ENCODE results near the gene FIGNL2. TPM values are rescaled to one million over a fixed set of nuclear protein-coding genes. Genes with fewer than 3 reads are reported as not detected.
"Not testable (repeated sequence)": the region's sequence is repeated elsewhere in the genome, so short reads cannot be mapped to it uniquely, and the experiment has no call there.

FIGNL2 gene
- total RNA-seq, 4 donors from 2014 or later, result not detected

DNA sequence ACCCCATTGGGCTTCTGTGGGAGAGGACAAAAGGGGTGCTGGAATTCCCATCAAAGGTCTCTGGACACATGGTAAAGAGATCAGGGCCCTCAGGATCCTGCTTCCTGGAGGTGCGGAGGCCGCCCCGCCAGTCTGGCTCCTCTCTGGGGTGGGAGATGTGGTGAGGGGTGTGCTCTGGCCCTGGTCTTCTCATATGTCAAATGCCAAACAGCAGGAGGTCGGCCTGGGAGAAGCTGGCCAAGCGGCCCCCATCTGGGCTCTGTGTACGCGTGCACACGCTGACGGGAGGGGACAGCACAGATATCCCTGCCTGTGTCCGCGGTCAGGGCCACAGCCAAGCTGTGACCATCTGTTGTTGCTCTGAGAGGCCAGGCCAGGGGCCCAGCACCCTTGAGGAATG is 14.1 kb downstream of the FIGNL2 start:
- H3K4me3 ChIP-seq, result no peak overlapping the region
- WGBS, 2 donors (ENCODE audit: low coverage in 1 of 2), result 86% methylated on average over 11 of the region's 11 CpGs; no CpG with 5 or more reads in 1 of the 2 donors
- no peaks in the 10 kb centered on the region for H3K9me3 ChIP-seq
- no peak for TF ChIP-seq POLR2A (IDR thresholded peaks at IDR 0.05)
- TF ChIP-seq, protein P1, sequence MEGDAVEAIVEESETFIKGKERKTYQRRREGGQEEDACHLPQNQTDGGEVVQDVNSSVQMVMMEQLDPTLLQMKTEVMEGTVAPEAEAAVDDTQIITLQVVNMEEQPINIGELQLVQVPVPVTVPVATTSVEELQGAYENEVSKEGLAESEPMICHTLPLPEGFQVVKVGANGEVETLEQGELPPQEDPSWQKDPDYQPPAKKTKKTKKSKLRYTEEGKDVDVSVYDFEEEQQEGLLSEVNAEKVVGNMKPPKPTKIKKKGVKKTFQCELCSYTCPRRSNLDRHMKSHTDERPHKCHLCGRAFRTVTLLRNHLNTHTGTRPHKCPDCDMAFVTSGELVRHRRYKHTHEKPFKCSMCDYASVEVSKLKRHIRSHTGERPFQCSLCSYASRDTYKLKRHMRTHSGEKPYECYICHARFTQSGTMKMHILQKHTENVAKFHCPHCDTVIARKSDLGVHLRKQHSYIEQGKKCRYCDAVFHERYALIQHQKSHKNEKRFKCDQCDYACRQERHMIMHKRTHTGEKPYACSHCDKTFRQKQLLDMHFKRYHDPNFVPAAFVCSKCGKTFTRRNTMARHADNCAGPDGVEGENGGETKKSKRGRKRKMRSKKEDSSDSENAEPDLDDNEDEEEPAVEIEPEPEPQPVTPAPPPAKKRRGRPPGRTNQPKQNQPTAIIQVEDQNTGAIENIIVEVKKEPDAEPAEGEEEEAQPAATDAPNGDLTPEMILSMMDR (IDR thresholded peaks at IDR 0.05), result no peak
- TF ChIP-seq EP300 (IDR thresholded peaks at IDR 0.05; ENCODE audit: low read depth), result no peak
- TF ChIP-seq POLR2AphosphoS5 (IDR thresholded peaks at IDR 0.05), result no peak
- H3K27ac ChIP-seq, result no peak overlapping the region
- in situ Hi-C loops (cut with MboI; ENCODE audit: low pct_ligation_motif_present in 1 of 4, low pct_unique_long_range_greater_than_20kb in 1 of 4, low sequenced_read_pairs in 3 of 4), result no loop called here
- no peaks in the 10 kb centered on the region for H3K36me3 ChIP-seq
- intact Hi-C loops (cut with DNase I; ENCODE audit: low total_unique reads), result no loop called here
- peaks cover 49% of the 10 kb centered on the region for H3K27me3 ChIP-seq
- DNase-seq, result no peak
- H3K4me1 ChIP-seq, result peaks cover 0 to 3% (median 0%) of the 10 kb centered on the region in 4 donors

DNA sequence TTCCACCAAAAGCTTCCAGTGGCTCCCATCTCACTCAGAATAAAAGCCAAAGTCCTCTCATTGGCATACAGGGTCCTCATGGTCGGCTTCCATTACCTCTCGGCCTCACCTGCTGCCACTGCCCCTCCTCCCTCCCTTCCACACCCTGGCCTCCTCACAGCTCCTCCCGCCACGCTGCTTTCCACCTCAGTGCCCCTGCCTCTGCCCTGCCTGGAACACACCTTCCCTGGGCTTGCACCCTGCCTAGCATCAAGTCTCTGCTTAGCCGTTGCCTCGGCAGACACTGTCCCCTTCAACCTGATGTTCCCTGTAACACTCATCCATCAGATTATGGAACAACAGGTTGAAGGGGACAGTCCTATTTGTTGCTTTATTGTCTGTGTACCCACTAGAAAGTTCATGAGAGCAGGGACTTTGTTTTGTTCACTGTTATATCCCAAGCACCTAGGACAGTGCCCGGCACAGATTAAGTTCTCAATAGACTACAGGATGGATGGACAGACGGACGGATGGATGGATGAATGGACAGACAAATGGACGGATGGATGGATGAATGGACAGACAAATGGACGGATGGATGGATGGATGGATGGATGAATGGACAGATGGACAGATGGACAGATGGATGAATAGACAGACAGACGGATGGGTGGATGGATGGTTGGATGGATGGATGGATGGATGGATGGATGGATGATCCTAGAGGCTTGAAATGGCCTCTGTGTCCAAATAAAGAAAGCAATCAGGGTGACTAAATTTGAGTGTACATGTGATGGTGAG is 14.9 kb downstream of the FIGNL2 start:
- TF ChIP-seq POLR2AphosphoS5 (IDR thresholded peaks at IDR 0.05) (no peak), POLR2A (IDR thresholded peaks at IDR 0.05) (no peak), EP300 (IDR thresholded peaks at IDR 0.05; ENCODE audit: low read depth) (no peak)
- TF ChIP-seq, protein P1 (IDR thresholded peaks at IDR 0.05), result no peak
- no peak overlapping the region for H3K27ac ChIP-seq
- intact Hi-C loops (cut with DNase I; ENCODE audit: low total_unique reads), result no loop called here
- WGBS, 2 donors (ENCODE audit: low coverage in 1 of 2), result 66 to 67% methylated on average over 10 to 12 of the region's 12 CpGs
- peaks cover 0 to 3% (median 0%) of the 10 kb centered on the region in 4 donors for H3K4me1 ChIP-seq
- no peaks in the 10 kb centered on the region for H3K9me3 ChIP-seq
- no peak overlapping the region for H3K4me3 ChIP-seq
- no peak for DNase-seq
- H3K27me3 ChIP-seq, result peaks cover 48% of the 10 kb centered on the region
- in situ Hi-C loops (cut with MboI; ENCODE audit: low pct_ligation_motif_present in 1 of 4, low pct_unique_long_range_greater_than_20kb in 1 of 4, low sequenced_read_pairs in 3 of 4), result no loop called here
- no peaks in the 10 kb centered on the region for H3K36me3 ChIP-seq

DNA sequence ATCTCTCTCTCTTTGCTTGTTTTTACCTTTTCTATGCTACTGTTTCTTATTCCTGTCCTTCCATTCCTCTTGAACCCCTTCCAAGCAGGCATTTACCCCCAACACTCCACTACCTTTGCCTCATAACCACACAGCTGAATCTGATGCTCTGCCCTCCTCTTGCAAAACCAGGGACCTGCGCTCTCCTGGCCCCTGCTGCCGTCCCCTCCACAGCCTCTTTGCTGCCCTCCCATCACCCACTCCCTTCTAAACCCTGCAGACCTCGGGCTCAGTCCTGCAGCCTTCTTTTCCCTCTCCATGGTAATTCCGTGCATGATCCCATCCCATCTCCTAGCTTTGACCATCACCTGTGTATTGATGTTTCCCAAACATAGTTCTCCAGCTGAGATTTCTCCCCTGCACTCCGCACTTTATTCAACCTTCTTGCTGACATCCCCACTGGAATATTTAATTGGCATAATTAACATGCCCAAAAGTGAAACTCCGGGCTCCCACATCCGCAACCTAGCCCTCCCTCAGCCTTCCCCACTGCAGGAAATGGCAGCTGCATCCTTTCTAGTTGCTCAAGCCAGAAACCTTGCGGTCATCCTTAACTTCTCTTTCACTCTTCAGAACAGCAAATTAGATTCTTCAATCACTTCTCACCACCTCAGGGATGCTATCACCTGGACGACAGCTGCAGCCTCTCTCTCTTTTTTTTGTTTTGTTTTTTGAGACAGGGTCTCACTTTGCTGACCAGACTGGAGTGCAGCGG is 16.0 kb downstream of the FIGNL2 start:
- intact Hi-C loops (cut with DNase I; ENCODE audit: low total_unique reads), result no loop called here

DNA sequence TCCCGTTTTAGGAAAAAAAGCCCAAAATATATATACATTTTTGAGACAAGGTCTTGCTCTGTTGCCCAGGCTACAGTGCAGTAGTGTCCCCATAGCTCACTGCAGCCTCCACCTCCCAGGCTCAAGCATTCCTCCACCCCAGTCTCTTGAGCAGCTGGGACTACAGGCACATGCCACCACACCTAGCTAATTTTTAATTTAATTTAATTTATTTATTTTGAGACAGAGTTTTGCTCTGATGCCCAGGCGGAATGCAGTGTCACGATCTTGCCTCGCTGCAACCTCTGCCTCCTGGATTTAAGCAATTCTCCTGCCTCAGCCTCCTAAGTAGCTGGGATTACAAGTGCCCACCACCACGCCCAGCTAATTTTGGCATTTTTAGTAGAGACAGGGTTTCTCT is 16.7 kb downstream of the FIGNL2 start:
- Histone ChIP-seq H3K4me1 (peaks cover 0 to 19% (median 9%) of the 10 kb centered on the region in 4 donors), H3K27me3 (peaks cover 40% of the 10 kb centered on the region)
- 74 to 77% methylated on average over 3 to 5 of the region's 5 CpGs for WGBS, 2 donors (ENCODE audit: low coverage in 1 of 2)
- intact Hi-C loops (cut with DNase I; ENCODE audit: low total_unique reads); H3K9me3 ChIP-seq; DNase-seq; H3K36me3 ChIP-seq; H3K4me3 ChIP-seq; in situ Hi-C loops (cut with MboI; ENCODE audit: low pct_ligation_motif_present in 1 of 4, low pct_unique_long_range_greater_than_20kb in 1 of 4, low sequenced_read_pairs in 3 of 4); H3K27ac ChIP-seq: not testable (repeated sequence)

More for the DNA sequence above, 16.0 kb downstream of the FIGNL2 start:
- H3K36me3 ChIP-seq, result no peaks in the 10 kb centered on the region
- 42 to 44% methylated on average over 7 to 10 of the region's 10 CpGs for WGBS, 2 donors (ENCODE audit: low coverage in 1 of 2)
- H3K27me3 ChIP-seq, result peaks cover 48% of the 10 kb centered on the region
- in situ Hi-C loops (cut with MboI; ENCODE audit: low pct_ligation_motif_present in 1 of 4, low pct_unique_long_range_greater_than_20kb in 1 of 4, low sequenced_read_pairs in 3 of 4), result no loop called here
- TF ChIP-seq POLR2AphosphoS5 (IDR thresholded peaks at IDR 0.05), result no peak
- no peak for TF ChIP-seq POLR2A (IDR thresholded peaks at IDR 0.05)
- no peak for TF ChIP-seq EP300 (IDR thresholded peaks at IDR 0.05; ENCODE audit: low read depth)
- TF ChIP-seq, protein P1 (IDR thresholded peaks at IDR 0.05), result no peak
- H3K4me1 ChIP-seq, result peaks cover 0 to 12% (median 7%) of the 10 kb centered on the region in 4 donors
- no peak overlapping the region for H3K4me3 ChIP-seq
- no peak for DNase-seq
- H3K27ac ChIP-seq, result no peak overlapping the region
- H3K9me3 ChIP-seq, result no peaks in the 10 kb centered on the region
